Esophagus muscularis mucosa (tissue), 4 donors: ENCODE data around the gene CLC.

Source experiments
- CTCF ChIP-seq, 3 experiments: fragments of 200-600 bp in 2 of 3; fragments of 450-650 bp in 1 of 3; sonication (generic) in 2 of 3; IDR thresholded peaks; one replicate each; pipeline ENCODE4 v1.5.1; 2017 to 2019; ENCODE audit warnings: antibody characterized with exemption in 3 of 3, mild to moderate bottlenecking in 2 of 3, moderate library complexity in 1 of 3
- EP300 ChIP-seq: sonication (generic); formaldehyde crosslinking; IDR thresholded peaks from one replicate; pipeline ENCODE4 v1.6.1; 2017; ENCODE audit warnings: antibody characterized with exemption
- POLR2A ChIP-seq: fragments of 450-650 bp; IDR thresholded peaks from one replicate; pipeline ENCODE4 v1.6.1; 2017; ENCODE audit warnings: antibody characterized with exemption, moderate library complexity, mild to moderate bottlenecking, low read depth

GRCh38 chr19:39710333-39710890 is 27.4 kb downstream of the CLC start:
- TF ChIP-seq POLR2A (no peak), CTCF (IDR thresholded peaks at IDR 0.05) (no peak), EP300 (no peak)
